Prostate gland (tissue), 2 donors: ENCODE data around the gene DNASE1L2.

Experiments
- POLR2AphosphoS5 ChIP-seq: sonication (generic); formaldehyde crosslinking; IDR thresholded peaks from one replicate; pipeline ENCODE4 v1.6.1; 2017; ENCODE audit warnings: antibody characterized with exemption
- TF ChIP-seq, protein P1 (sequence below), 4 experiments: fragments of 200-600 bp in 2 of 4; fragments of 450-650 bp in 2 of 4; sonication (generic) in 2 of 4; IDR thresholded peaks; 1 replicate in 3 of 4; 2 replicates in 1 of 4; pipeline ENCODE4 v1.5.1; 2016 to 2019; ENCODE audit warnings: antibody characterized with exemption in 4 of 4, mild to moderate bottlenecking in 2 of 4, moderate library complexity in 2 of 4

- TF ChIP-seq, protein P1, sequence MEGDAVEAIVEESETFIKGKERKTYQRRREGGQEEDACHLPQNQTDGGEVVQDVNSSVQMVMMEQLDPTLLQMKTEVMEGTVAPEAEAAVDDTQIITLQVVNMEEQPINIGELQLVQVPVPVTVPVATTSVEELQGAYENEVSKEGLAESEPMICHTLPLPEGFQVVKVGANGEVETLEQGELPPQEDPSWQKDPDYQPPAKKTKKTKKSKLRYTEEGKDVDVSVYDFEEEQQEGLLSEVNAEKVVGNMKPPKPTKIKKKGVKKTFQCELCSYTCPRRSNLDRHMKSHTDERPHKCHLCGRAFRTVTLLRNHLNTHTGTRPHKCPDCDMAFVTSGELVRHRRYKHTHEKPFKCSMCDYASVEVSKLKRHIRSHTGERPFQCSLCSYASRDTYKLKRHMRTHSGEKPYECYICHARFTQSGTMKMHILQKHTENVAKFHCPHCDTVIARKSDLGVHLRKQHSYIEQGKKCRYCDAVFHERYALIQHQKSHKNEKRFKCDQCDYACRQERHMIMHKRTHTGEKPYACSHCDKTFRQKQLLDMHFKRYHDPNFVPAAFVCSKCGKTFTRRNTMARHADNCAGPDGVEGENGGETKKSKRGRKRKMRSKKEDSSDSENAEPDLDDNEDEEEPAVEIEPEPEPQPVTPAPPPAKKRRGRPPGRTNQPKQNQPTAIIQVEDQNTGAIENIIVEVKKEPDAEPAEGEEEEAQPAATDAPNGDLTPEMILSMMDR (IDR thresholded peaks at IDR 0.05): no peak
- TF ChIP-seq POLR2AphosphoS5: no peak
Observed at GRCh38 chr16:2237102-2237482, 848 bp downstream of the DNASE1L2 start.
